HG02885 (cell line): ENCODE data around the gene IMPDH1.

Experiments
- ATAC-seq: cut with Tn5 transposase; IDR thresholded peaks from one replicate; pipeline ENCODE4 v1.9.1; 2021; ENCODE audit warnings: mild to moderate bottlenecking; ENCODE audit not compliant: unreplicated experiment, poor library complexity

The IMPDH1 gene

DNA sequence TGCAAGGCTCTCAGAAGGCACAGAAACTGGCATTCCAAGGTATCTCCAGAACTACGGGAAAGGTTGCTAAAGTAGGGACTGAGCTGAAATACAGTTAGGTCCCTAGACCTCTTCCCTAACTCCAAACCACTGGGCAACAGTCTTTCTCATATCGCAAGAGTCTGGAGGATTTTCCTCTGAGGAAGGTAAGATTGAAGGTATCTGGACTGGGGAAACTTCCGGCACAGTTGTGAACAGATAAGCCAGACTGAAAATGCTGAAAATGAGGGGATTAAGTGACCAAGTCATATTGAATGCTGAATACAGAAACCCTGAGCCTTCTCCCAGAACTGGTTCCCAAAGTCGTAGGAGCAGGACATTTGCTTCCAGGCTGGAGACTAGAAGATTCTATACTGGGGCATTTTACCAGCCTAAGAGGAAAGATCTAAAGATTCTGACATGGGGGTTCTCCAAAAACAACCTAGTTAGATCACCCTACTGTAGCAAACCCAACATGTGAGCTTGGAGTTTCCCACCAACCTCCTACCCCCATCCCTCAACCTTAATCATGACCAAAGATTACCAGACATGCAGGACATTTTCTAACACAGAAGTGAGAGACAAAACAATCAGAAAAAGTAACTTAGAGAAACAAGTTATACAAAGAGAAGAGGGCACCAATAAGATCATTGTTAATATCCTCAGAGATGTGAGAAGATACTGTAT is 45.5 kb downstream of the IMPDH1 start:
- ATAC-seq: no peak

DNA sequence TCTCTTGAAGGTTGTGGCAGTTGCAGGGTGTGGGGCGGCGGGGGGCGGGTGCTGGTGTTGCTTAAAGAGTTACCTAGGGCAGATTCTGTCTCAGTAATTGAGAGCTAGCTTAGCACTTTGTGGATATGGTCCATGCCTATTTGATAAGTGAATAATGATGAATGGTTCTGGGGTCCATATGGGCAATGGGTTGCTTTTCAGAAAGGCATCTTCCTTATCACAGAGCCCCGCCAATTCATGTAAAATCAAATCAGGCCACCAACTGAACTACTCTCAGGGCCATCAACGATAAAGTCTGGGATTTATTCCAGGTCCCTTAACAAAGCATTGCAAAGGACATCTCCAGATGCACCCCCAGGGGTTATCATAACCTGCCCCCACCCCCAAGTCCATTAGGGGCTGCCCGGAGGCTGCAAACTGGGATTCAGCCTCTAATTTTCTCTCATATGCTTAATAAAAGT is 46.5 kb downstream of the IMPDH1 start:
- ATAC-seq: no peak

DNA sequence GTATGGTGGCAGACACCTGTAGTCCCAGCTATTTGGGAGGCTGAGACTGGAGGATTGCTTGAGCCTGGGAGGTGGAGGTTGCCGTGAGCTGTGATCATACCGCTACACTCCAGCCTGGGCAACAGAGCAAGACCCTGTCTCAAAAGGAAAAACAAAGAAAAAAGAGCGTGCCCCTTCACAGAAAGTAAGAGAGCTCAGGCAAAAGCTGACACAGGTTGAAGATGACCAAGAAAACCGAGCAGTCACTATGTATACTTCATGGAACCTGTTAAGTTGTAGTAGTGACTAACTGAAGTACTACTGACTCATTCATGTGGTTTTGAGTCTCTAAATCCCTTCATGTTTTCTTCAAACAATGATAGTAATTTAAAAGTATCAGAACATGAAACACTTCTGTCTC is 47.1 kb downstream of the IMPDH1 start:
- no peak for ATAC-seq

DNA sequence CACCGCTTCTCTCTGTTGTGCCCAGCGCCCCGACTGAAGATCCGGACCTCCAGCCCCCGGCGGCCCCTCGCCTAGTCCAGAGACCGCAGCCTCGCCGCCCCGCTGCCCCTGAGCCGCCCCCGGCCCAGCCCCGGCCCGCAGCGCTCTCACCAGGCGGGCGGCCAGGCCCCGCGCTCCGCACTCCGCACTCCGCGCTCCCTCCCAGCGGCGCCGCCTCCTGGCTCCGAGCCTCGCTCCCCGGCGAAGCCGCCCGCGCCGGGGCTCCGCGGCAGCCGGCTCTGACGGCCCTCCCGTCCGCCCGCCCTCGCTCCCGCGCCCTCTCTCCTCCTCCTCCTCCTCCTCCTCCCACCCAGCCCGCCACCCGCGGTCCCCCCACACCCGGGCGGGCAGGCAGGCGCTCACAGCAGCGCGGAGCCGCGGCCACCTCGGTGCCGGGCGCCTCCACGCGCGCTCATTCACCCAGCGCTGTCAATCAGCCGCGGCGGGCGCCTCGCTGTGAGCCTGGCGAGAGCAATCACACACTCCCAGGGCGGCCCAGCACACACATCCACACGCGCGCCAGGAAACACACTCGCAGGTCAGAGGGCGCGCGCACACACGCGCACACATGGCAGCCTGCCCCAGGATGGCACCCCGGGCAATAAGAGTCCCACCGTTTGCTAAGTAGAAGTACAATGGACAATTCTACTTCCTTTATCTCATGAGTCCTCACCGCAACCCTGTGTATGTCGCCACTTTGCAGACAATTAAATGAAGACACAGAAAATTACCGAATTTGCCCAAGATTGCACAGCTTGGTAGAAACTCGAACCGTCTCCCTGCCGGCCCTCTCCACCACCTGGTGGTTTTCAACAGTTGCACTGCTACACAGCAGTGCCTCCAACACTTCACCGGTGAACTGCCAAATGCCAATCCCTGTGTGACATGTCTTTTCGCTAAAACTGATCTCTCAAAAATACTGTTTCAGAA is 48.1 kb downstream of the IMPDH1 start, which contains the start of gene PRRT4:
PRRT4 (minus strand) TSS at position 280 of the 969 bp plus-strand sequence.
- peak; percentile 59 for ATAC-seq

DNA sequence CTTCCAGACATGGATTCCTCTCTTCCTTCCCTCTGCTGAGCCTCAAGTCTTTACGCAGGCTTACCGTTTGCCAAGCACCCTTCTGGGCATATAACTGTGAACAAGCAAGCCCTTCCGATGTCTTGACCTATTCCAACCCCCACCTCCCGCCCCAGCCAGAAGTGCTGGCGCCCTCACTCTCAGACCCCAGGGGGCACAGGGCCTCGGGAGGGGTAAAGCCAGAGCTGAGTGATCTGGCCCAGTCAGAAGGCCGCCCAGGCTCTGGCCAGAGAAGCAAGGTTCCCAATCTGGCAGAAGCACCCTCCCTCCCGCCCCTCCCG is 49.5 kb downstream of the IMPDH1 start:
- no peak for ATAC-seq

DNA sequence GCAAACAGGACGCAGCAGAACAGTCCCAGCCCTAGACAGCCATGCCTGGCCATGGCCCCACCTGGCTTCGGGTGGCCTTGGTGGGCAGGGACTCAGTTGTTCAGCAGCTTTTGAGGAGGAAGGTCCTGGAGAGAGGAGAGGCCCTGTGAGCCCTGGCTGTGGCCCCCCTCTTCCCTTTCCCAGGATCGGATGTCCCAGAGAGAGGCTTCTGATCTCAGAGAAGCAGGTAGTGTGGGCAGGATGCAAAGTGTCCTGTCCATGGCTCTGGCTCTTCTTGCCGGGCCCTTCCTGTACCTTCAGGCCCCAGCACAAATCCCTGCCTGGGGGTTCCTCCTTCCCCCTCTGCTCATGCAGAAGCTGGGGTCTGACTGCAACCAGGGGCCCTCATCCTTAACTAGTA is 49.8 kb downstream of the IMPDH1 start:
- ATAC-seq: no peak

DNA sequence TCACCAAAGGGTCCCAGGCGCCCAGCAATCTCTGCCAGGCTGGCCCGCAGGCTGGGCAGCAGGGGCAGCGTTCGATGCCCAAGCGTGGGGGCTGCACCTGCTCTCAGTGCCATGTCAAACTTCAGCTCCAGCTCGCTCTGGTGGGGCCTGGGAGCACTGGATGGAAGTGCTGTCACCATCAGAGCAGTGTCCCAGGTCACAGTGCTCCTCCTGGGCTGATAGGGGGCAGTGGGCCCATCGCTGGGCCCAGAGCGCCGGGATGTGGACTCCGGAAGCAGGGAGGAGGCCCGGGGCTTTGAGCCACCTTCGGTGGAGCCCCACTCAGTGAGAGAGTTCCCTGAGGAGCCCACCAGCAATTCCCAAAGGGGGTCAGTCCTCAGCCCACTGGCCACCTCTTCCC is 50.4 kb downstream of the IMPDH1 start:
- ATAC-seq: no peak

DNA sequence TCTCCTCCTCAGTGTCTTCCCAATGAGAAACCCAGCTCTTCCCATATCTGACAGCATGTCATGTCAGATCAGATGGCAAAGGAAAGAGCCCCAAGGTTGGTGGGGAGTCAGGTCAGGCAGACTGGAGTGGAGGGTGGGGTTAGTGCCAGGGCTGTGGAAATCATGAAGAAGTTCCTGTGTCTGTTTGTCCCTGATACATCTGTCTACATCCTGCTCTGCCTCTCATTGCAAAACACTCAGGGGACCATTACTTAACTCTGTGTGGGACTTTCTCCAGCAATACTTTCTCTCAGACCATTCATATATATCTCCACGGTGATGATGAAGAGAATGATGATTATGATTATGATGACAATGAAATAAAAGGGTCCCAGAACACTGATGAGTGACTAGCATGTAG is 51.5 kb downstream of the IMPDH1 start:
- no peak for ATAC-seq

DNA sequence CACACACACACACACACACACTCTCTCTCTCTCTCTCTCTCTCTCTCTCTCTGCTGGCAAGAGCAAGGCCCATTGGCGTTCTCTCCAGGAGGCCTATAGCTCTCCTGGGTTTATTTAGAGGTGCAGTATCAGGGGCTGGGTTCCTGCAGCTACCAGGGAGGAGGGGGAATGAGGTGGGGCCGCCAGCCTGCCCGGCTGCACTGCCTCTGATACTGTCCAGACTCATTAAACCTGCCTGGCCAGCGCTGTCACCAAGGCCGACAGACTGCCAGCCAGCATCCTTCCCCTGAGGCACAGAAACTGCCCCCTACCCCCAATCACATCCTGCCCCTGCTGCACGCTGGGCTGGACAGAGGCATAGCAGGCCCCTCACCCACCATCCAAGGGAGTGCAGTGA is 52.6 kb downstream of the IMPDH1 start:
- no peak for ATAC-seq

DNA sequence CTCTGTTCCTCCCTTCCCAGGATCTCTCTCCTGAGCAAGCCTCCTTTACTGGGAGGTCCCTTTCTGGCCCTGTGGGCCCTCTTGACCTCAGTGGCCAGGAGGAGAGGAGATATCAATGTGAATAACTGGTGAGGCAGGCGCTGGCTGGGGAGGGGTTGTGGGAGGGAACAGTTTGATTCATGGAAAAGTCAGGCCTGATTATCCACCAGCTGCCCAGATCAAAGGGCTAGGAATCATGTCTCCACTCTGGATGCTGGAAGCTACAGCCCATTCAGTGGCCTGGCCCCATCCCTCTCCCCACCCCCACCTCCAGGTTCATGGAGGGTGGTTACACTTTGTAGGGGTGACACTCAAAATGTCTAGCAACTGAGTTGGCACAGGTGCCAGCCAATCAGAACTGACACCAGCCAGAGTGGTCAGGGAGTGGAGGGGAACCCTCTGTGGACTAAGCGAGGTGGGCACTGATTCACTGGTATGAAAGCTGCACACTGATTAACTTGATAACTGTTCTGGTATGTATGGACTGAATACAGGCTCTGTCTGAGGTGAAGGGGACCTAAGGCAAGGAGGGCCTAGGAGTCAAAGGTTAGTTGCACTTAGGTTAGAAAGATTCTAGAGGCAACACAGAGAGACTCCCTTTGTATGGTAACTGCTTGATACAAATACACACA is 53.1 kb downstream of the IMPDH1 start:
- ATAC-seq: no peak

DNA sequence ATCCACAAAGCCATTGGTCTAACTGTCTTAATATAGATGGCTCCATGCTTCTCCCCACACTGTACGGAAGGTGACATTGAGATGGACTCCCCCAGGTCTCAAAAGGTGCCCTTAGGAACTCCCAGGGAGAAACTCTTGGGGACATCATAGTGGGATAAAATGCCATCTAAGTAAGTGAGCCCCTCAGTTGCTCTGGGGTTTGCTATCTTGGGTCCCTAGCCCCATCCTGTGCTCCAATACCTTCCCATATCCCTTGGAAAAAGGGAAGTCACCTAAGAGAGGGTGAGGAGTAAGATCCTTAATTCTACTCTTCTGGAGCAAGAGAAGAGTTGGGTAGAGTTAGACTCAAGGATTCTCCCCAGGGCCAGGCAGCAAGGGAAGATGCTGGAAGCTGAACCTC is 56.2 kb downstream of the IMPDH1 start:
- no peak for ATAC-seq

DNA sequence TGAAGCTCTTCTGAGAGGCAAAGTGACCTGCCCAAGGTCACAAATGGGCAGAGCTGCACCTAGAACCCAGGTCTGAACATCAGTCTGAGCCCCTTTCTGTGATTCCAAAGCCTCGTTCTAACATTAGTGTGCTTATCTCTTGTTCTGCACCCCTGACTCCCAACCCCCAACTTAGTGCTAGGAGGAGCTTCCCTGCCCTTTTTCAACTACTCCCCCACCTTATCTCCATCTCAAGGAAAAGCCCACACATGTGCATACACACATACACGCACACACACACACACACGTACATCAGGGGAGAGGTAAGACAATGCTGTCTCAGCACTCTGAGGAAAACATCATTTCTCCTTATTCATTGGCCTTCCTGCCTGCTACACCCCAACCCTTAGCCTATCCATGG is 56.6 kb downstream of the IMPDH1 start:
- no peak for ATAC-seq

DNA sequence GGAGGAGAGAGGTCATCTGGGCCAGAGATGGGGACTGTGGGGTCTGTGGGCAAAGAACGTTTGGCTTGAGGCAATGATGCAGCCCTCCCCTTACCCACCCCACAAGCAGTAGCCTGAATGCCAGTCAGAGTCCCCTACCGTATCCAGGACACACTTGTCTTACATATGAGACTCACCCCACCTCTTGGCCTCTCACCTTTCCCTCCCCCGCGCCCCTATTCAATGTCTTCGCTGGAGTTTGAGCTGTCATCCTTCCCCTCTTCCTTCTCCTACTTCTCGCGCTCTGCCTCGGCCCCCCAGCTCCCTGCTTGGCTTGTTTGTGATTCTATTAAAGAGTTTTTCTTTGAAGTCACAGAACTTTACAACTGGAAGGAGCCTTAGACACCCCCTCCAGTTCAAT is 57.1 kb downstream of the IMPDH1 start:
- ATAC-seq: no peak

DNA sequence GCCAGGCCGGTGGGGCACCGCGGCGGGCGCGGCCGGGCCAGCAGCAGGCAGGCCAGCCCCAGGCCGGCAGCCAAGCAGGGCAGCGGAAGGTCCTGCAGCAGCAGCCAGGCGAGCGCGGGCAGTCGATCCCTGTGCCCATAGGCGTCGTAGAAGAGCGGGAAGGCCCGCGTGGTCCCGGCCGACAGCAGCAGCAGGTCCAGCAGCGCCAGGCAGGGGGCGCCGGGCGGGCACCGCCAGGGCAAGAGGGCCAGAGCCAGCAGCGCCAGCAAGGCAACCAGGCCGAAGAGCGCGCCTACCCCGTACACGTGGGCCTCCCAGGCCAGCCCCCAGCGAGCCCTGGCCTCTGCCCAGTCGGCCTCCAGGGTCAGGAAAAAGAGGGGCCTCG is 57.6 kb downstream of the IMPDH1 start:
- no peak for ATAC-seq

DNA sequence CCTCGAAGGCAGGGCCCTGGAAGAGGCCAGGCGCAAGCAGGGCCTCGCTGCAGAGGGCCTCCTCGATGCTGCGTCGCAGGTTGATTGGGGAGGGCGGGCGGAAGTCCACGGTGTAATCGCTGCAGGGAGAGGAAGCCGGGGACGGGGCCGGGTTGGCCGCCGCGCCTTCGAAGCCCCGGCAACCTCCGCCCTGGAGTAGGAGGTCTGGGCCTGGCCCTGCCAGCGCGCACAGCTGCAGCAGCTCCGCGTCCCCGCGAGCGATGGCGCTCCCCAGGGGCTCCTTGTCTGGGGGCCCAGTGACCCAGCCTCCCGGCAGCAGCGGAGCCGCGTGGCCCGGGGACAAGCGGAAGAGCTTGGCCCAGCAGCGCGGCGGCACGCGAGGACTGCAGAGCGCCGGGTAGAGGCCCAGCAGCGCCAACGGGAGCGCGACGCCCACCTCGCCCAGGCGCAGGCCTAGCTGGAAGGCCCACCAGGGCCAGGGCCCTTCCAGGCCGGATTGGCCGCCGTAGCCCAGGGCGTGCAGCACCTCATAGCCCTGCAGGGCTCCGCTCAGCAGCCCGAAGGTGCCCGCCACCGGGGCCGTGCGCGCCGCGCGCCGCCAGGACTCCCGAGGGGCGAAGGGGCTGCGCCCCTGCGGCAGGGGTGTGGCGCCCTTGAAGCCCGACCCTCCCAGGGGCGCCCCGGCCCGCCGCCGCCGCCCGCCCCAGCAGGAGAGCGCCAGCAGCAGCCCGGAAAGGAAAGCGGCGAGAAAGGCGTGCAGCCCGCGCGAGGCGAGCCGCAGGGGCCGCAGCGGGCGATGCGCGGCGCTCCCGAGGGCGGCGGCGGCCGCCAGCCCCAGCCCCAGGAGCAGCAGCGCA is 58.3 kb downstream of the IMPDH1 start:
- ATAC-seq: no peak

DNA sequence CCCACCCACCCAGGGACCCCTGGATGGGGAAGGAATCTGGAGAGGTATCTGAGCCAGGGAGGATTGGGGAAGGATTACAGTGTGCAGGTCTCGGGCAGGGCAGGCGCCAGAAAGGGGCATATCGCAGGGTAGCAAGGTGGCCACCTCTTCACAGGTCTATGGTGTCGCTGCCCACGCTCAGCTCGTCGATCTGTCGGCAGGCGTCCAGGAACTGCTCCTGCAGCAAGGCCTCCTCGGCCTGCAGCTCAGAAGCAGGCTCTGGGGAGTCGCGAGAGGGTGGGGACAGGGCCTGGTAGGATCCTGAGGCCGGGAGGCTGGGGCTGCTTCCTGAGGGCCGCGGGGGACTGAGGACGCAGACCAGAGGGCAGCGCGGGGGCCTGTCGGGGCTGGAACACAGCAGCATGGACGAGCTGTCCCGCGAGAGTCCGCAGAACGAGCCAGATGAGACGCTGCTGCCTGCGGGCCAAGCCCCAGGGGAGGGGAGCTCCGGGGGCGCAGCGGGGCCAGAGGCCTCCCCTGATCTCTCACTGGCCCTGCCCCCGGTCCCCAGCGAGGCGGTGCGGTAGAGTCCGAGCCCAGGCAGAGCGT is 59.0 kb downstream of the IMPDH1 start:
- ATAC-seq: no peak

DNA sequence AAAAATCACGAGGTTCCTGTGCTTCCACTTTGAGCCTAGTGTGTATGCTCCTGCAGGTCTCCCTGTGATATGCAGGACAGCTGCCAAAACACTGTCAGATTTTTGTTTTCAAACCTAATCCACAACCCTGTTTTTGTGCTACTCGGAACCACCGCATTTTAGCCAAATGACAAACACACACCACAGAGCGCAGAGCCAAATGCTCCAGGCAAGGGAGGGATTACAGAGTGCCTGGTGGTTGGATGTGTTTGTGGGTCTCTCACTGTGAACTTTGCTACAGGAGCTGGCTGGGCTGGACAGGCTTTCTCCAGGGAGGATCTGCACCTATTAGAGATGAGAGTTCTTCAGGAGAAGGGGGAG is 60.3 kb downstream of the IMPDH1 start:
- ATAC-seq: no peak

DNA sequence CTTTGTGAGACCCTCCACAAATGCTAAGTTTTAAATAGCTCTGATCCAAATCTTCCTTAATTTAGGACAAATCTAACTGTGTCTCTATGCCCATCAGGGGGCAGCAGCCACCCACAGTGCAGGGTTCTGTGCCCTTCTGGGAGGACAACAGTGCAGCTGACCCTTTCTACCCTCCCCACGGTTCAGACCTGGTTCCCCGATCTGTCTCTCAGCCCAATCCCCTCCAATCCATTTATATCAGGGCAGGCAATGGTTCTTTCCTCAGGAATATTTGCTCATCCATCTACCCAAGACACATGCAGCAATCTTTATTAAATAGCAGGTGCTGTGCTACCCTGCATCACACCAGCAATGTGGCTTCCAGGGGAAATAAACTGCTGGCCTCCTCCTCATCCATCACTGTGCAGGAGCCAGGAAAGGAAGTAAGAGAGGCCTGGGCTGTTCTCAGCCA is 62.1 kb downstream of the IMPDH1 start:
- no peak for ATAC-seq

DNA sequence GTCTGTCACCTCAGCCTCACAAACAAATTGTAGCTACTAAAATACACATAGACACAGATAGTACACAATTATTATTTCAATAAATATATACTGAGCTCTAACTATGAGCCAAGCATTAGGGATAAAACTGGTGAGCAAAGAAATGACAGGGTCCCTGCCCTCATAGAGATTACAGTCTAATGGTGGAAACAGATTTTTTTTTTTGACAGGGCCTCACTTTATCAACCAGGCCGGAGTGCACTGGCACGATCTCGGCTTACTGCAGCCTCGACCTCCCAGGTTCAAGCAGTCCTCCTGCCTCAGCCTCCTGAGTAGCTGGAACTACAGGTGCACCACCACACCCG is 65.4 kb downstream of the IMPDH1 start:
- ATAC-seq: no peak
